GM18499 (cell line): ENCODE measurements around the gene SRSF6.
"Not testable (repeated sequence)": the region's sequence is repeated elsewhere in the genome, so short reads cannot be mapped to it uniquely, and the experiment has no call there.

ENCODE experiments used
- ATAC-seq: cut with Tn5 transposase; IDR thresholded peaks from one replicate; pipeline ENCODE4 v1.9.1; 2021; ENCODE audit warnings: moderate number of reproducible peaks; ENCODE audit not compliant: insufficient read depth, unreplicated experiment

Gene SRSF6

GRCh38 chr20:43472671-43473380 is 15.1 kb downstream of the SRSF6 start:
- no peak for ATAC-seq

GRCh38 chr20:43473381-43473704 is 15.6 kb downstream of the SRSF6 start:
- no peak for ATAC-seq

GRCh38 chr20:43477193-43477592 is 19.5 kb downstream of the SRSF6 start:
- ATAC-seq = no peak

GRCh38 chr20:43477619-43478018 is 19.9 kb downstream of the SRSF6 start:
- ATAC-seq = no peak

GRCh38 chr20:43490038-43490437 is 32.3 kb downstream of the SRSF6 start:
- no peak for ATAC-seq

- peak; percentile 85 for ATAC-seq
Observed at GRCh38 chr20:43492101-43492500, 34.4 kb downstream of the SRSF6 start.

- no peak for ATAC-seq
Observed at GRCh38 chr20:43495388-43495787, 37.7 kb downstream of the SRSF6 start.

- ATAC-seq = not testable (repeated sequence)
Observed at GRCh38 chr20:43502021-43502420, 44.3 kb downstream of the SRSF6 start.

GRCh38 chr20:43506238-43506637 is 48.5 kb downstream of the SRSF6 start:
- no peak for ATAC-seq

- no peak for ATAC-seq
Observed at GRCh38 chr20:43507150-43508080, 49.7 kb downstream of the SRSF6 start, which contains the start of gene L3MBTL1. L3MBTL1 (plus strand) TSS chr20:43507697; CDS start chr20:43513504, 5,807 bp downstream.

- ATAC-seq = no peak
Observed at GRCh38 chr20:43508106-43508505, 50.4 kb downstream of the SRSF6 start.

GRCh38 chr20:43508604-43509040 is 50.9 kb downstream of the SRSF6 start:
- no peak for ATAC-seq

- no peak for ATAC-seq
Observed at GRCh38 chr20:43511879-43512278, 54.2 kb downstream of the SRSF6 start.

- ATAC-seq = no peak
Observed at GRCh38 chr20:43513372-43513930, 55.8 kb downstream of the SRSF6 start.
